ENCODE results near the gene SPATA20.

The SPATA20 gene

DNA sequence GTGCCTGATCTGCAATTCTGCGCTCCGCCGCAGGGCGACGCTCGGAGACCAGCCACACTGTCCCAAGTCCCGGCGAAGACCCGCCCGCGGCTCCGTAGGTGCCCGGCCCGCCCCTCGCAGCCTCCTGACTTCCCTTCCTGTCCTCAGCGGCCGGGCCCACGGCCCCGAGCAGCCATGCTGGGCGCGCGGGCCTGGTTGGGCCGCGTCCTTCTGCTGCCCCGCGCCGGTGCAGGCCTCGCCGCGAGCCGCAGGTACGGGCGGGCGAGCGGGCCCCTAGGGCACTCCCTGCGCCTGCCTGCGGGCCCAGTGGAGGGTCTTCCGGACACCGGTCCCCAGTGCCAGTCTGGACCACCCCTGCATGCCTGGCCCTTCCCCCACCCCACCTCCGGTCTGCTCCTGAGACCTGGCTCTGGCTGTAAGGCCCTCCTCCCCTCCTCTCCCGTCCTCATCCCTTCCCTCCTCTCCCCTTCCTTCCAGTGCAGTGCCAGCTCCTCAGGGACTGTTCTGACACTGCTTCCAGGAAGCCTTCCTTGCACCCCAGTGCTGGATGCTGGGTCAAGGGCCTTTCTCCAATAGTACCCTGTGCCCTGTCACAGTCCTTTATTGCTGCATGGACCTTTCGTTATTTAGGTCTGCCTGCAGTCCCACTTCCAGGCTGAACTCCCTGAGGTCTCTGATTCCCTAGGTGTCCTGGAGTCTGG, at the start of gene SPATA20:
Gene SPATA20, plus strand, starts transcription at position 140 of the 701 bp plus-strand sequence. Its CDS starts 35 bp downstream, at position 175.
- peak; percentile 85 for DNase-seq

DNA sequence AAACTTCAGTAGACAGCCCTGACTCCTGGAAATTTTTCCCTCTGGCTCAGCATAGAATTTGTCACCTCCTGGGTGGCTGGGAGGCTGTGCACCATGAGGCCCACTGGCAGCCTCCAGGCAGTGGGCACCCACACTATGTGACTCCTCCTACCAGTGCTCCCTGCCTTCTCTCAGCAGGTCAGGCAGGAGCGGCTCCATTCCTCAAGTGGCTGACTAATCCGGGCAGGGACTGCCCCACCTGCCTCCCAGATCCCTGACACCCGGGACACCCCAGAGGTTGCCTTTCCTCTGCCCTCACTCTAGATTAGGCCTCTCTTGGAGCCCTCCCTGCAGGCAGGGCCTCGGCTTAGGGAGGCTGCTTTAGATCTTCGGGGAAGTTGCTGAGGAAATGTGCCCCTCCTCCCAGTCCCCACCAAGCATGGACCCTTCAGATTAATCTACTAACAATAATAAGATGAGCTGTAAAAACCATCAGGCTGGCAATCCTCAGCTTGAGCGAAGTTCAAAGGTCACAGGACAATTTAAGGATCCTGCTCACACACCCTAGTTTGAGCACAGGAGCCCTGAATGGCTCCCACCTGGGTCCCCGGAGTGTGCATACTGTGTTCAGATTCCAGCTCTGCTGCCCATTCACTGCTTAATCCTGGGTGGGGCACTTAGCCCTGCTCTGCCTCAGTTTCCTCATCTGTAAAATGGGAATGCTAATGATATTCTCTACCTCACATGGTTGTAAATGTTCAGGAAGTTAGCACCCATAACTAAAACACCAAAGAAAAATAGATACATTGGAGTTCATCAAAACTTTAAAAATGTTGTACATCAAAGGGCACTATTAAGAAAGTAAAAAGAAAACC, 48.7 kb upstream of the SPATA20 start:
- no peak for DNase-seq

DNA sequence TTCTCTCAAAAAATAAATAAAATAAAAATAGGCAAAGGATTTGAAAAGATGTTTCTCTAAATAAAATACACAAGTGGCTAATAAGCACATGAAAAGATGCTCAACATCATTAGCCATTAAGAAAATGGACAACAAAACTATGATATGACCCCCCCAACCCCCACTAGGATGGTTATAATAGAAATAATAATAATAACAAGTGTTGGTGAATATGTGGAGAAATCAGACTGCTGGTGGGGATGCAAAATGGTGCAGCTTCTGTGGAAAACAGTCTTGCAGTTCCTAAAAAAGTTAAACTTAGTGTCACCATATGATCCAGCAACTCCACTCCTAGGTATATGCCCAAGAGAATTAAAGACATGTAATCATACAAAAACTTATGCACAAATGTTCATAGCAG, 47.7 kb upstream of the SPATA20 start:
- DNase-seq = no peak

DNA sequence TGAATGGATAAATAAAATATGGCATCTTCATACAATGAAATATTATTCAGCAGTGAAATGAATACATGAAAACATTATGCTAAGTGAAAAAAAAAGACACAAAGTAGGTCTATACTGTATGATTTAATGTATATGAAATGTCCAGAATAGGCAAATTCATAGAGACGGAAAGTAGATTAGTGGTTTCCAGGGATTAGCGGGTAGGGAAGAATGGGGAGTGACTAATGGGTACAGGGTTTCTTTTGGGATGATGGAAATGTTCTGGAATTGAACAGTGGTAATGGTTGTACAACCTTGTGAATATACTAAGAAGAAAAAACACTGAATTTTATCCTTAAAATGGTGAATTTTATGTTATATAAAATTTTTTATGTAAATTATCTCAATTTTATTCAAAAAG, 47.3 kb upstream of the SPATA20 start:
- DNase-seq = no peak

DNA sequence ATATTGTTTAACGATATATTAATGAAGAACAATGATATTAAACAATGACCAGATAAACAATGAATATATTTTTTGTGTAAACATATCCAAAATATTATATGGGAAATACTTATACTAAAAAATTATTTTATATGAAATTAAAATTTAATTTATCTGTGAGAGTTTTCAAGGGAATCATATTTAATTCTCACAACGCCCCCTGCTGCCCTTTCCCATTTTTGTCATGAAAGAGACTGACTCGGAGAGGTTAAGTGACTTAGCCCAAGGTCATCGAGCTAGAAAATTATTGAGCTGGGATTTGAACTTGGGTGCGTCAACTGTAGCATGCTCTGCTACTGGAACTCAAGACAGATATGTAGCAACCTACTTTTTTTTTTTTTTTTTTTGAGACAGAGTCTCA, 45.9 kb upstream of the SPATA20 start:
- DNase-seq = no peak

DNA sequence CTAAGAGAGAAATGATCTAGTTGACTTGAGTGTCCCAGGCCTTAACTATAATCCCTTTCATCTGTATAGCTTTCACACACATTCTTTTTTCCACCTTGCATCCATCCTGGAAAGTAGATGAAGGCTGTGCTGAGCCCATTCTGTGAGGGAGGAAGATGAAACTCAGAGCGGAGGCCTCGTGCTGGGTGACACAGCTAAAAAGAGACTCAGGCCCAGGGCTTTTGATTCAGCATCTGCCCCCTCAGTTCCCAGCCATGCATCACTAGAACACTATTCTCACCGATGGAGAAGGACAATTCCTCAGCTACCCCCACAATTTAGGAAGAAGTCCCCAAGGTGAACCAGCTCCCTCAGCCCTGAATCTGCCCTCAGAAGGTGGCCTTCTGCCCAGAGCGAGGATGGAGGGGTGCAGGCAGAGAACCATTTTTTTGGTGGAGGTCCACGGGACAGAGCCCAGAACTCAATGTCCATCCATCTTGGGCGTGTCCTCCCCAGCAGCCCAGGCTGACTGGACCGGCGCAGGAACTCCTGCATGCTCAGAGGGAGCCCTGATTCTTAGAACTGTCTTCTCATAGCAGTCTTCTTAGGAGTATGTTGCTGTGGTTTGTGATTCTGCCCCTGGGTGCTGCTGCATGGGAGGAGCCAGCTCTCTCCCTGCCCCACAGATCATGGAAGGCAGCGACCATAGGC, 44.5 kb upstream of the SPATA20 start:
- no peak for DNase-seq

DNA sequence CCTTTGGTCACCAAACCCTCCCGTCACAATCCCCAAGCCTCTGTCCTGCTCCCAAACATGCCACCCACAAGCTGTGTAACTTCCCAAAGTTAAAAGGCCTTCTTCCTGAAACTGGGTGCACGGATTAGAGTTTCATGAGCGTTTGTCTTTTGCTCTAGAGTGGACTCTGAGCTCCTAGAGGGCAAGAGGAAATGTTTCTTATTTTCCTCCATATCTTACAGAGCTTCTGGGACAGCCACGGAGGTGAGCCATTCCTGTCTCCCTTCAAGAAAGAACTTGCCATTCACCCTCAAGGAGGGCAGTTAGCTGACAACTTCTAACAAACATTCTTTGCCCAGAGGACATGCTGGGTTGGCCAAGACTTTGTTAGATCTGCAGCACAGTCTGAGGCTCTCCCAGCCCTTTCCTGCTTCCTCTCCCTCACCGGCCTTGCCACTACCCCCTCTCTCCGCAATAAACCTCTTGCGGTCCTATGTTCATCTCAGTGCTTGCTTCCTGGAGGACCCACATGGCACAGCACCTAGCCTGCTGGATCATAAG, 41.3 kb upstream of the SPATA20 start:
- DNase-seq = no peak

DNA sequence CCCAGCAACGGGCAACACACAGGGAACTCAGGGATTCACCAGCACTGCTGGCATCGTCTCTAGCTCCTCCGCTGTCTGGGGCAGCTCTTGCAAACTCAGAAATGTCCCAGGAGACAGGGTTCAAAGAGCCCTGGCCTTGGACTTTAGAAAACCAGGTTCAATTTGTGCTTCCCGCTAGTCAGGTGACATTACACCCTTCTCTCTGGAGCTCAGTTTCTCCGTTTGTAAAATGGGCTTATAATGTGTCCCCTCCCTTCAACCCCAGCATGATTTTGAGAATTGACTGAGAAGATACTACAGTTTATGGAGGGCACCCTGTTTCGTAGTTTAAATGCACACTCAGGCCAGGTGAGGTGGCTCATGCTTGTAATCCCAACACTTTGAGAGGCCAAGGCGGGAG, 40.7 kb upstream of the SPATA20 start:
- no peak for DNase-seq

DNA sequence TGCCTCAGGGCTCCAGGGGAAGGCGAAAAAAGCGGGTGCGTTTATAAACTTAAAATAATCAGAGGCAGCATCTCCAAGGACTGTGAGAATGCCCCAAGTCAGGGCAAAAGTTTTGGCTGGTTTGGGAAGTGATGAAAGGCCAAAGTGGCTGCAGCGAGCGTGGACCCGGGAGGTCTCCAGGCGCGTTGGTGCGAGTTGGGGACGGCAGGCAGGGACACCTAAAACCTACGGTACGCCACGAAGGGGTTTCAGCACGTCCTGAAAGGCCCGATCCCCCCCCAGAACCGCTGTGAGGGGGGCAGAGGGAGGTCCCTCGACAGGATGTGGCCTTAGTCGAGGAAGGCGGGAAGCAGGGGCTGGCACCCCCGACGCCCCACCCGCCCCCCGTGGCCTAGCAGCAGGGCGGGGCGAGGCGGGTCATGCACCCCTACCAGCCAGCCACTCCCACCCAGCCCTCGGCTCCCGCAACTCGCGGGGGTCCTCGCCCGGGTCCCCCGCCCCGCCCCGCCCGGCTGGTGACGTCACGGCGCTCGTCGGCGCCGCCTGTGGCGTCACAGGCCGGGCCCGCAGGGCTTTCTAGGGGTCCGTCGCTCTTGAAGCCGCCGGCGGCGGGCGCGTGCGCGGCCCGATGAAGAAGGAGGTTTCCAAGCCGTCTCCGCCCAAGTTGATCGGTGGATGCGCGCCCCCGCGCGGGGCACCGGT, 39.0 kb upstream of the SPATA20 start, which contains the start of gene MYCBPAP:
Gene MYCBPAP, plus strand, starts transcription at position 569 of the 702 bp plus-strand sequence. CDS start 236 bp downstream, outside the sequence.
- peak; percentile 73 for DNase-seq

DNA sequence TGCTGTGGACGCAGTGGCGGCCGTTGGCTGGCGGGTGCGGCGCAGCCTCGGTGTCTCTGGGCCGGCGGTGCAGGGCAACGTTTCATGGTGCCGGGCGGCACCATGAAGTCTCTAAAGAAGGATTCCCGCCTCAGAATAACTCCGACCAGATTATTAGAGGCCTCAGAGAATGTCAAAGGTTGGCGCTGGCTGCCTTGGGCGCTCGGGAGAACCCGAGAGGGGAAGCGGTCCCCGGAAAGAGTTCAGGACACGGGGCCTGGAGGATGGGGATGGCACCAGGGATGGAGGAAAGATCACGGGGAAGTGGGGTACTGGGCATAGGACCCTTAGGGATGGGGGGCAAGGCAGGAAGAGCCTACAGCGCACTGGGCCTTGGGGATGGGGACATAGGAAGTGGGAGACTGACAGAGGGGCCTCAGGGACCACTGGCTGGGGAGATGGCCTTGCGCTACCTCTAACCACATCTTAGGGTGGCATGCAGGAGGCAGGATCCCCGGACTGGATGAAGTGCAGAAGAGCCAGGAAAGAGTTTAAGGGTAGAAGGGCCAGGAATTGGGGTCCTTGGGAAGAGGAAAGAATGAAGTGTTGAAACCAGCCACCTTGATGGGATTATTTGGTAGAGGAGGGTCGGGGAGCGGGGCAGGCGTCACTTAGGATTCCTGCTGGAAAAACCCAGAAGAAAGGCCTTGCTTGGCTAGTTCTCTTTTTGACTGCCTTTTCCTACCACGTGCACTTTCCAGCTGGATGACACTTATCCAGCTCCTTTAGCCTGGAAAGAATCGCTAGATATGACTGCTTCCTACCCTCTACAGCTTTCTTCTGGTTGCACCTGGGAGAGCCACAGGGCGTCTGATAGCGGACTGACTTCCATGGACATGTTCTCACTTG, 38.2 kb upstream of the SPATA20 start:
- DNase-seq = no peak

DNA sequence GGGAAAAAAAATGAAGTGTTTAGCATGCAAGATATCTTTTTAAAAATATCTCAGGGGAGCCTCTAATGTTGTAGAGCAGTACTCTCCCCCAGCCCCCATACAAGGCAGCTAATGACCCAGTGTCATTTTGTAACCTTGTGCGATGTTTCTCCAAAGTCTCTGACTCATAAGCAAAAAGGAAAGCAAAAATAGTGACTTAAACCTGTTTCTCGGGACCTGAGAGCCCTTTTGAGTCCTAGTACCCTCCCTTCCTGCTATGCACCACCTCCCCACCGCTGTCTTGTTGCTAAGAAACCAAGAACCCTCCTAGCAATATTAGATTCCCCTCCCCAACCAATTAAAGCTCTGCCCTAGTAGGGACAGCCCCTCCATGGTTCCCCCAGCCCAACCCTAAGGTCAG, 35.9 kb upstream of the SPATA20 start:
- no peak for DNase-seq

DNA sequence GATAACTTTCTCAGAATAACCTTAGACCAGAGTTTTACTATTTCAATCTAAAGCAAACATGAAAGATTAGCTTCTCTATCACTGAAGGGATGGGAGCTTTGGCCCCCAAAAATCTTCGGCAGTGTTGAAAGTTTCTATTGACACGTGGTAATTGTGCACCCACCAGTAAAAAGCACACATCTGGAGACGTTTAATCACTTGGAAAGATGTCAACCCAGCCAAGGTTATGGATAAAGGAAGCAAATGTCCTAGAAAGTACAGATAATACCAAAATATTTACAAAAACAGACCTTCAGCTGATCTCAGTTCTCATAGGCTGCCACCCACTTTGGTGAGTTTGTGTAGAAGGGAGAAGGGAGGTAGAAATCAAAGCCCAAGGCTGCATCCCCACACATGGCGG, 33.5 kb upstream of the SPATA20 start:
- no peak for DNase-seq

DNA sequence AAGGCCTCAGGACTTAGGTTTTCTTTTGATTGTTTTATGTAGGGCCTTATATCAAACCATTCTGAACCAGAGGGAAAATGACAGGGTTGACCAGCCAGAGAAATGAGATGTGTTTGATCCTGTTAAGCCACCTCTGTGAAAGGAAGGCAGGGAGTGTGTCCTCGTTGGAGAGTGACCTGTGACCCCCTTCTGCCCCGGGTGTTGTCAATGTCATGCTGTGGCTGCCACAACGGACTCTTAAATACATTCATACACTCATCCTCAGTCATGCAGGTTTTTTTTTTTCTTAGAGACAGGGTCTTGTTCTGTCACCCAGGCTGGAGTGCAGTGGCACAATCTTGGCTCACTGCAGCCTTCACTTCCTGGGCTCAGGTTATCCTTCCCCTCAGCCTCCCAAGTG, 32.6 kb upstream of the SPATA20 start:
- no peak for DNase-seq

DNA sequence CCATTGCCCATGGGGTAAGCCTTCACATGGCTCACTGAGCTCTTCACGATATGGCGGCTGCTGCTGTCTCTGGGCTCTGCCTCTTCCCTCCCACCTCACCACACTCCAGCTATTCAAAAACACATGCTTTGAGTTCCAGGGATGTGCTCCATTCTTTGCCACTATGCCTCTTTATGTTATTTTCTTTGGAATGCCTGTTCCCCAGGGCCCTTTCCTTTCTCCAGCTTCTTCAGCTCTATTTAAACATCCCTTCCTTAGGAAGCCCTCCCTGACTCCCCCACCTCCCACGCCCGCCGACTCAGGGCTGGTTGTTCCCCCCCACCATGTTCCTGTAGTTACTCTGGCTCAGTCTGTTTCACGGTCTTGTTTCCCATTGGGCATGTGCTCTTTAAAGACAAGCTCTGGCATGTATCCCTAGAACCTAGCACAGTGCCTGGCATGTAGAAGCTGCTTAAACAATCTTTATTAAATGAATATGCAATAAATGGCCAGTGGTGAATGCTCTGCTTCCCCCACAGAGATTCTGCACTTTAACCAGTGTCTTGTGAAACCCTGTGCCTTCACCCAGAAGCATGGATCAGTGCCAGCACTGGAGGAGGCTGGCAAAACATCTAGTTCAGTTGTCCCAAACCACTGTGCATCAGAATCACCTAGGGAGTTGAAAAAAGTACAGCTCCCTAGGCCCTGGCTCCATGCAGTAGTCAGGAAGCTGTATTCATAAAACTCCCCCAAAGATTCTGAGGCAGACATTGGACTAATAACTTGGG, 31.9 kb upstream of the SPATA20 start:
- no peak for DNase-seq

DNA sequence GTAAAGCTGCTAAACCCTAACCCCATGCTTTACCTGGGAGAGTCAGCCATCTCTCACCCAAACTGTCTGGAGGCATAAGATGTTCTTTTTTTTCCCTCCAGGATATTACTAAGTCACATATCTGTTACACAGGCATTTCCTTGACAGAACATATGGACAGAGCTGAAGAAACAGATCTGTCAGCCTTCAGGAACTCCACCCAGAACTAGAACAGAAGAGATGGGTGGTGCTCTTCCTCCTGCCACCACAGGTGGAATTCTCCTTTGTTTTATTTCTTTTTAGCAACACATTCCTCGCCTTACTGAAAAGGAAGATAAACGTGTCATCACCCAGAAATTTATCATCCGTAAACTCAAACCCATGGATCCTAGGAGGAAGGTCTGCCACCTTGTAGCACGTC, 30.0 kb upstream of the SPATA20 start:
- DNase-seq = no peak

DNA sequence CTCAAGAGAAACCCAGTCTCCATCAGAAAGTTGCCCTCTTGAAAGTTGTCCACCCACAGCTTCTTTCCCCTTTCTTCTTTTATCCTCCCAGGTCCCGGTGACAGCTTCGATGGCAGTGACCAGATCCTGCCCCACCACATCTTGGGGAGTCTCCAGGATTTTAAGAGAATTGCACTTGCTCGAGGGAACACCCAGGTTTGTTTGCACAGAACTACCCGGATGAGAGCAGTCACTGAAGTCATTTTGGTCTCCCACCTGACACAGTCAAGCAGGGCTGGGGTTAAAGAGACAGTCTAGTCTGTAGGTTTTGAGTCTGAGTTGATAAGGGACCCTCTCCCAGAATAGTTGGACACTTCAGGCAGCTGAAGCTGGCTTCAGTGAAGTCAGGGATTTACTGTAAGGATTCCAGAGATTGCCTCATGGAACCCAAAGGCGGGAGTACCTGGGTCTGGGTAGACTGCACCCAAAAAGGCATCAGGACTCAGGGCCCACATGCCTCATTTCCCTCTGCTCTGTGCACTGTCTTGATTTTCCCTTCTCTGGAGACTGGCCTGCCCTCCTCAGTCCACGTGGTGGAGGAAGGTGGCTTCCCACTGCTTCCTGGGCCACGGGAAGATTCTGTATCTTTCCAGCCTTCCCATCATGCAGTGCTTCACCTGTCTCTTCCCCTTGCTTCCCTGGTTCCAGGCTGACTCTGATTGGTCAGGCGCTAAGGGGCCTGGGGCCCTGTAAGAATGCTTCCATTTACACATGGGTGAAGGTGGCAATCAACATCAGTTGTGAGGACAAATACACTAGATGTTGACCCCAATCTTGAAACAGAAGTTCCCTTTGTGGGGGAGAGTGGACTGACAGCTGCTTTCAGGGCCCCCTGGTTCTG, 29.2 kb upstream of the SPATA20 start:
- DNase-seq = no peak

DNA sequence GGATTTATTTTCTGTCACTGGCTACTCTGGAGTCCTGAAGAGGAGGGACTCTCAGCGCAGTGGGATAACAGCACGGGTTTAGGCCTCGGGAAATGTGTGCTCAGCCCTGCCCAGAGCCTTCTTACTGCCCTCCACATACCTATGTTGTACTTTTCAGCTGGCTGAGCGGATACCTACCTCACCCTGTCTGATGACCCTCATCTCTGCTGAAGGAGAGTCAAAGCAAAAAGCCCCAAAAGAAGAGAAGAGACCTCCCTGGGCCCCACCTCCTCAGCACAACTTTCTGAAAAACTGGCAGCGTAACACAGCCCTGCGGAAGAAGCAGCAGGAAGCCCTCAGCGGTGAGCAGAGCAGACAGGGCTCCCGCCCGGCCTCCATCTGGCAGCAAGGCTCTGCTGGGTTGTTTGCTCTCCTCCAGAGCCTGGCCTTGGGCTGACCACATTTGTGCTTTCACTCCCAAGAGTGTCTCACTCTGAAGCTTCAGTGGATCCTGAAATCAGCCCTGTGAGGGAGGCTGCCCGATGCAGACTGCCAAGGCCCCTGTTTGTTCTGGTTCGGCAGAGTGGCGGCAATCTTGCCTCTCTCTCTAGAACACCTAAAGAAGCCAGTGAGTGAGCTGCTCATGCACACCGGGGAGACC, 28.5 kb upstream of the SPATA20 start:
- DNase-seq = no peak

DNA sequence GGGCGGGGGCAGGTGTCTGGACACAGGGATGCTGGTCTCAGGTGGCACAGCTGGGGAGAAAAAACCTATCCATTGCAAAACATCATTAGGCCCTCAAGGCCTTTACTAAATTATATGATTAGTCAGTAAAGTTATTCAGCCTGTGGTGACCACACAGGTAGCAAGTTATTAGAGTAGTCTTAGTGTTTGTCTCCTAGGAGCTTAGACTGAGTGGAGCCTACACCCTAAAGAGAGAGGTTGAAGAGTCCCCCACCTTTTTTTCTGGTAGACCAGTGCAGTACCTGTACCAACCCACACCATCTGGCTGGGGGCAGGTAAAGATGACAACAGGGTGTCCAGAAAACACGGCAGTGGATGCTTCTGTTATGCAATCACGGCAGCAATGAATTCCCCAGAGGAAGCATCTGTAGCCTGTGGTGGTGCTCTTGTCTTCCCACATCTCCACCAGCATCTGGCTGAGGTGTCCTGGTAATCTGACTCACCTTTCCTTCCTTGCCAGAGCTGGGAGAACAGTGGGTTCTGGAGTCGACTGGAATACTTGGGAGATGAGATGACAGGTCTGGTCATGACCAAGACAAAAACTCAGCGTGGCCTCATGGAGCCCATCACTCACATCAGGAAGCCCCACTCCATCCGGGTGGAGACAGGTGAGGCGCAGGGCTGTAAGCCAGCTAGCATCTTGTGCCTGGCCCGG, 27.7 kb upstream of the SPATA20 start:
- no peak for DNase-seq

DNA sequence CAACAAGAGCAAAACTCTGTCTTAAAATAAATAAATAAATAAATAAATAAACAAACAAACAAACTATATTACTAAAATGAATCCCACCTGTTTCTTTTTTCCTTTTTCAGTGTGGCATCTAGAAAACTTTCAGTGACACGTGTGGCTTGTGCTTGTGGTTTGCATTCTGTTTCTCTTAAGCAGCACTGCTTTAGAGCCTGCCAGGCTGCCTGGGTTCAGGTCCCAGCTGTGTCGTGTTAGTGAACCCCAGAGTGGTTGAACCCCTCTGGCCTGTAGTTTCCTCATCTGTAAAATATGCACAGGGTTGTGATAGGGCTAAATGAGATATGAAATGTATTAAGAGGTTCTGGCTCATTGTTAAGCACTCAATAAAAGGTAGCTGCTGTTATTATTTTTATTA, 26.5 kb upstream of the SPATA20 start:
- DNase-seq = no peak
